Measurements from ENCODE around the gene ETNK2.

GRCh38 chr1:204196068-204196795 lies 44.4 kb upstream of the ETNK2 start, which contains the start of gene KISS1:
- TF ChIP-seq CTCF (IDR thresholded peaks at IDR 0.05), result no peak
- TF ChIP-seq EZH2 (IDR thresholded peaks at IDR 0.05), result no peak

All from neural progenitor cell (in vitro differentiated cells).